Lung (tissue), 16 donors: ENCODE data around the gene DDIT4L. TPM values are rescaled to one million over a fixed set of nuclear protein-coding genes. Genes with fewer than 3 reads are reported as not detected.

ENCODE experiments used
- ATAC-seq: fragments of 200-7000 bp; cut with Tn5 transposase; one replicate; pipeline ENCODE4 v1.9.1; 2020; ENCODE audit warnings: moderate number of reproducible peaks; ENCODE audit not compliant: insufficient read depth, low FRiP score
- DNase-seq, 3 donors: peaks; one replicate each; pipeline ENCODE4 v3.0.0-alpha.2; 2013 to 2017
- H3K27ac ChIP-seq, 2 donors: one replicate each; pipeline ENCODE4 v1.5.1; 2013; ENCODE audit warnings: mild to moderate bottlenecking in 2 of 2, moderate library complexity in 2 of 2, control low read depth in 1 of 2, inconsistent platforms in 1 of 2, low read depth in 1 of 2, low read length in 1 of 2
- H3K27me3 ChIP-seq, 3 donors: one replicate each; pipeline ENCODE4 v1.5.1; 2013; ENCODE audit warnings: low read length in 2 of 3; ENCODE audit not compliant: control insufficient read depth in 3 of 3, insufficient read depth in 3 of 3
- H3K36me3 ChIP-seq, 4 donors: one replicate each; pipeline ENCODE4 v1.5.1; 2013; ENCODE audit warnings: low read length in 4 of 4, mild to moderate bottlenecking in 1 of 4, moderate library complexity in 1 of 4; ENCODE audit not compliant: control insufficient read depth in 4 of 4, insufficient read depth in 4 of 4
- H3K4me1 ChIP-seq, 5 donors: one replicate each; pipeline ENCODE4 v1.5.1; 2013; ENCODE audit warnings: low read length in 5 of 5, mild to moderate bottlenecking in 2 of 5, moderate library complexity in 1 of 5; ENCODE audit not compliant: control insufficient read depth in 5 of 5, insufficient read depth in 5 of 5
- H3K4me3 ChIP-seq: one replicate; pipeline ENCODE4 v1.5.1; 2013; ENCODE audit warnings: mild to moderate bottlenecking, control low read depth, moderate library complexity
- H3K9ac ChIP-seq, 2 donors: one replicate each; pipeline ENCODE4 v1.5.1; 2013; ENCODE audit warnings: low read length in 2 of 2, control low read depth in 1 of 2; ENCODE audit not compliant: insufficient read depth in 1 of 2
- H3K9me3 ChIP-seq, 4 donors: one replicate each; pipeline ENCODE4 v1.5.1; 2013; ENCODE audit warnings: low read length in 3 of 4, mild to moderate bottlenecking in 1 of 4, moderate library complexity in 1 of 4; ENCODE audit not compliant: control insufficient read depth in 4 of 4, insufficient read depth in 3 of 4
- CTCF ChIP-seq: IDR thresholded peaks from 2 replicates; pipeline ENCODE4 v1.5.1; 2012; ENCODE audit warnings: mild to moderate bottlenecking; ENCODE audit errors: control extremely low read depth, extremely low read depth
- WGBS, 2 donors: extraction: QIAGEN DNeasy Blood & Tissue Kit; methylation state at CpG; one replicate each; pipeline ENCODE4 v1.1.7; 2013; 5-methylcytosine and 5-hydroxymethylcytosine counted together
- long read RNA-seq, 5 donors: transcript quantifications; one replicate each; lab custom pipeline, GENCODE V29; 2026
- polyA plus RNA-seq, 2 donors: library from polyadenylated mRNA; stranded (reverse); fragments of 200-250 nt; gene quantifications; one replicate each; pipeline ENCODE4 v1.2.1, GENCODE V29; 2013
- total RNA-seq, 2 donors: library from RNA; depleted of rRNA in 1 of 2; stranded (reverse); fragments of >200 nt in 1 of 2; gene quantifications; one replicate each; pipeline ENCODE4 v1.2.1, GENCODE V29; 2014 to 2021
- donor health status: control.
- donor health status: control.
- donor health status: Bipolar disorder and iron deficiency.
- donor health status: healthy.
- donor health status: DM: yes; HTN: yes; CAD: no.

The DDIT4L gene, protein sequence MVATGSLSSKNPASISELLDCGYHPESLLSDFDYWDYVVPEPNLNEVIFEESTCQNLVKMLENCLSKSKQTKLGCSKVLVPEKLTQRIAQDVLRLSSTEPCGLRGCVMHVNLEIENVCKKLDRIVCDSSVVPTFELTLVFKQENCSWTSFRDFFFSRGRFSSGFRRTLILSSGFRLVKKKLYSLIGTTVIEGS
- total RNA-seq: 1 to 10 TPM; 1.3 to 3.0 TPM
- under 1 TPM; 0.47 to 0.89 TPM for polyA plus RNA-seq
- long read RNA-seq, donor 1, partial matches to known transcripts: 0 of 1 reads
- long read RNA-seq, donor 1, other reads (novel, unspliced or antisense): 0 of 1 reads
- long read RNA-seq, donor 2: 0 reads
- long read RNA-seq, donor 3: 0 reads
- long read RNA-seq, donor 4: 0 reads
- long read RNA-seq, donor 5, partial matches to known transcripts: 0 of 1 reads
- long read RNA-seq, donor 5, other reads (novel, unspliced or antisense): 0 of 1 reads

DNA sequence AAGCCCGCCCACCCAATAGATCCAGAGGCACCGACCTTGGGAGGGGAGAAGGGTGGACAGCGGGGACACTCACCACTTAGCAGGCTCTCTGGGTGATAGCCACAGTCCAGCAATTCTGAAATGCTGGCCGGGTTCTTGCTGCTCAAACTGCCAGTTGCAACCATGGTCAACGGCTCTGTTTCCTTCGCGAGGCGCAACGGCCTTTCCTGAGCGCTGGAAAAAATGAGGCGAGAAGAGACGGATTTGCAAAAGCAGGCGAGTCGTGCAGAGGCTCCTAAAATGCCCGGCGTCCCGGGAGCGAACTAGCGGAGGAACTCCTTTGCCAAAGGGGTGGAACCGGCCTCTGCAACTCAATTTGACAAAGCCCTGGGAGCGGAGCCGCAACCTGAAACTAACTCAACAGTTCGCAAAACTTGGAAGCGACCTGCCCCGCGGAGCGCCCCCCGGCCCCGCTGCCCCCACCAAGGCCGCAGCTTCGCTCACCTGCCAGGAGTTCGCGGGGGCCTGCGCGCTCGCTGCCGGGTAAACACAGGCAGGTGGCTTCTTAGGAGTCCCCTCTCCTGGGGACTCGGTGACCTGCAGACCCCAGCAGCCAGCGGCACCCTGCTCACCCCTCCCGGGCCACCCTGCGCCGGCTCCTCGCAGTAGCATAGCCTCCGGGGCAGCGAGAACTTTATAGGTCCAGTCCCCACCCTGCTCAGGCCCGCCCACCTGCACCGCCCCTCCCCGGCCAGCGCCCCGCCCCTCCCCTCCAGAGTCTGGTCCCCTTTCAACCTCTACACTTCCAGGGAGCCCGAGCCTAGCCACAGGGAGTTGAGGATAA, at the start of gene DDIT4L:
TSS of gene DDIT4L (minus strand) at position 649 of the 823 bp plus-strand sequence. CDS start at position 164, 485 bp downstream.
- Histone ChIP-seq H3K9ac (peak within 1 kb of the TSS in 1 of 2 donors; percentile 17), H3K4me3 (peak within 1 kb of the TSS; percentile 47), H3K27ac (no peak within 1 kb of the TSS), H3K27me3 (peaks cover 0 to 15% (median 9%) of the 10 kb centered on the region in 3 donors), H3K4me1 (peaks cover 0 to 10% (median 4%) of the 10 kb centered on the region in 5 donors), H3K9me3 (no peaks in the 10 kb centered on the region), H3K36me3 (no peaks in the 10 kb centered on the region)
- WGBS, 2 donors: 2% methylated on average over 42 to 51 of the region's 51 CpGs
- no peak for TF ChIP-seq CTCF
- ATAC-seq: peak; percentile 80
- DNase-seq: peak; percentile 38 to 57 (median 48)

DNA sequence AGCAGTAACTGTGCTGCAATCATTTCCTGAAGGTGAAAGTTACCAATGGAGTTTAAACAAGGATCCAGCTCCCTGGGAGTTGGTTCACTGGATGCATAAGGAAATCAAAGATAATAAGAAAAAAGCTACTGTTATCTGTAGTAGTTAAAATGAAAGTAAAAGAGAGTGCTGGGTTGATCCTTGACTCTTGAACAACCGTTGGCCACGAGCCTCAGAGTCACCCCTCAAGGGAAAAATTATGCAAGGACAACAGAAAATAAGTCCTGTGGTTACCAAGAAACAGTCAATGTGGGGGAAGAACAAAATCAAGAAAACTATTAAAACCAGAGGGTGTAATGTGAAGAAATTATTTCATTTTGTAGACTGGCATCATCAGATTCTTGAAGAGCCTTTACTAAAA, 49.7 kb upstream of the DDIT4L start:
- no peak overlapping the region for H3K9ac ChIP-seq
- no peak for ATAC-seq
- WGBS, 2 donors: 52 to 64% methylated on average over 2 of the region's 2 CpGs
- no peaks in the 10 kb centered on the region for H3K4me1 ChIP-seq
- peaks cover 0 to 2% (median under 1%) of the 10 kb centered on the region in 4 donors for H3K9me3 ChIP-seq
- H3K36me3 ChIP-seq: no peaks in the 10 kb centered on the region
- H3K27ac ChIP-seq: no peak overlapping the region
- H3K4me3 ChIP-seq: no peak overlapping the region
- no peak for DNase-seq
- no peaks in the 10 kb centered on the region for H3K27me3 ChIP-seq
- TF ChIP-seq CTCF: no peak

GRCh38 chr4:100224721-100225120, 34.5 kb upstream of the DDIT4L start:
- DNase-seq: no peak
- Histone ChIP-seq H3K27ac (no peak overlapping the region), H3K36me3 (peaks cover 0 to 1% (median 0%) of the 10 kb centered on the region in 4 donors), H3K4me3 (no peak overlapping the region), H3K9me3 (peaks cover 0 to 20% (median 12%) of the 10 kb centered on the region in 4 donors), H3K4me1 (no peaks in the 10 kb centered on the region), H3K27me3 (no peaks in the 10 kb centered on the region), H3K9ac (no peak overlapping the region)
- ATAC-seq: no peak
- no peak for TF ChIP-seq CTCF
